Mesenchymal stem cell (in vitro differentiated cells and primary cell): ENCODE measurements around the gene HIPK1.

ENCODE experiments used
- DNase-seq: peaks from one replicate; pipeline ENCODE4 v3.0.0-alpha.2; 2013
- H2AFZ ChIP-seq: one replicate; pipeline ENCODE4 v1.6.1; 2013; ENCODE audit warnings: low read depth, mild to moderate bottlenecking, control low read depth, inconsistent platforms, low read length, moderate library complexity
- H2AK5ac ChIP-seq: 2 replicates; pipeline ENCODE4 v1.6.1; 2013; ENCODE audit warnings: low read length, moderate library complexity, mild to moderate bottlenecking, inconsistent platforms; ENCODE audit not compliant: severe bottlenecking
- H2BK120ac ChIP-seq: one replicate; pipeline ENCODE4 v1.6.1; 2013; ENCODE audit warnings: low read depth, mild to moderate bottlenecking, inconsistent platforms, low read length, moderate library complexity
- H2BK12ac ChIP-seq, 2 experiments: one replicate each; pipeline ENCODE4 v1.6.1; 2013; ENCODE audit warnings: inconsistent platforms in 2 of 2, low read length in 2 of 2, mild to moderate bottlenecking in 2 of 2, moderate library complexity in 2 of 2, control low read depth in 1 of 2
- H2BK15ac ChIP-seq: one replicate; pipeline ENCODE4 v1.6.1; 2013; ENCODE audit warnings: mild to moderate bottlenecking, low read depth, inconsistent platforms; ENCODE audit not compliant: poor library complexity, severe bottlenecking
- H2BK5ac ChIP-seq: 2 replicates; pipeline ENCODE4 v1.6.1; 2013; ENCODE audit warnings: low read depth, mild to moderate bottlenecking, low read length, control low read depth, inconsistent platforms; ENCODE audit not compliant: poor library complexity, severe bottlenecking
- H3K14ac ChIP-seq, 2 experiments: one replicate each; pipeline ENCODE4 v1.6.1; 2013; ENCODE audit warnings: inconsistent platforms in 2 of 2, low read length in 2 of 2, control low read depth in 1 of 2, mild to moderate bottlenecking in 1 of 2, moderate library complexity in 1 of 2
- H3K18ac ChIP-seq, 2 experiments: one replicate each; pipeline ENCODE4 v1.6.1; 2013; ENCODE audit warnings: inconsistent platforms in 2 of 2, low read length in 2 of 2, control low read depth in 1 of 2, low read depth in 1 of 2, mild to moderate bottlenecking in 1 of 2
- H3K23ac ChIP-seq, 2 experiments: one replicate each; pipeline ENCODE4 v1.6.1; 2013; ENCODE audit warnings: inconsistent platforms in 2 of 2, low read length in 2 of 2, mild to moderate bottlenecking in 2 of 2, moderate library complexity in 2 of 2, control low read depth in 1 of 2
- H3K27ac ChIP-seq: 2 replicates; pipeline ENCODE4 v1.5.1; 2013; ENCODE audit warnings: mild to moderate bottlenecking, moderate library complexity, low read length, control low read depth, inconsistent platforms; ENCODE audit not compliant: poor library complexity, severe bottlenecking
- H3K27me3 ChIP-seq, 2 experiments: 2 replicates each; pipeline versions ENCODE4 v1.6.1 to v1.7.0; 2013; ENCODE audit warnings: low read length in 2 of 2, mild to moderate bottlenecking in 2 of 2, moderate library complexity in 2 of 2, control low read depth in 1 of 2, inconsistent platforms in 1 of 2; ENCODE audit not compliant: control insufficient read depth in 1 of 2, insufficient read depth in 1 of 2
- H3K36me3 ChIP-seq, 2 experiments: 2 replicates each; pipeline versions ENCODE4 v1.6.1 to v1.7.0; 2013; ENCODE audit warnings: low read length in 2 of 2, control low read depth in 1 of 2, inconsistent platforms in 1 of 2, low read depth in 1 of 2, mild to moderate bottlenecking in 1 of 2; ENCODE audit not compliant: insufficient read depth in 2 of 2, control insufficient read depth in 1 of 2
- H3K4ac ChIP-seq, 2 experiments: one replicate each; pipeline ENCODE4 v1.6.1; 2013; ENCODE audit warnings: inconsistent platforms in 2 of 2, low read length in 2 of 2, mild to moderate bottlenecking in 2 of 2, moderate library complexity in 2 of 2, control low read depth in 1 of 2, low read depth in 1 of 2
- H3K4me1 ChIP-seq: 2 replicates; pipeline ENCODE4 v1.6.1; 2013; ENCODE audit warnings: low read depth, low read length, control low read depth; ENCODE audit not compliant: control insufficient read depth, insufficient read depth
- H3K4me2 ChIP-seq: 2 replicates; pipeline ENCODE4 v1.6.1; 2013; ENCODE audit warnings: low read length, mild to moderate bottlenecking, inconsistent platforms; ENCODE audit not compliant: poor library complexity, severe bottlenecking
- H3K4me3 ChIP-seq, 2 experiments: 2 replicates each; pipeline versions ENCODE4 v1.5.1 to v1.7.0; 2013; ENCODE audit warnings: low read length in 2 of 2, mild to moderate bottlenecking in 2 of 2, control low read depth in 1 of 2, low read depth in 1 of 2; ENCODE audit not compliant: insufficient read depth in 1 of 2
- H3K79me1 ChIP-seq: replicated peaks from 2 replicates; pipeline ENCODE4 v1.6.1; 2013; ENCODE audit warnings: mild to moderate bottlenecking, control low read depth, low read length, inconsistent platforms; ENCODE audit not compliant: poor library complexity, severe bottlenecking
- H3K9ac ChIP-seq: 2 replicates; pipeline ENCODE4 v1.7.0; 2013; ENCODE audit warnings: mild to moderate bottlenecking, low read length, moderate library complexity
- H3K9me3 ChIP-seq: 2 replicates; pipeline ENCODE4 v1.7.0; 2013; ENCODE audit warnings: mild to moderate bottlenecking, low read length; ENCODE audit not compliant: control insufficient read depth
- H4K8ac ChIP-seq: one replicate; pipeline ENCODE4 v1.6.1; 2013; ENCODE audit warnings: inconsistent platforms, mild to moderate bottlenecking, low read length, moderate library complexity
- H4K91ac ChIP-seq: one replicate; pipeline ENCODE4 v1.6.1; 2013; ENCODE audit warnings: mild to moderate bottlenecking, low read length, inconsistent platforms
- WGBS: methylation state at CpG from one replicate; pipeline ENCODE4 v1.1.7; 2013; ENCODE audit warnings: mixed read lengths; 5-methylcytosine and 5-hydroxymethylcytosine counted together

Gene HIPK1

DNA sequence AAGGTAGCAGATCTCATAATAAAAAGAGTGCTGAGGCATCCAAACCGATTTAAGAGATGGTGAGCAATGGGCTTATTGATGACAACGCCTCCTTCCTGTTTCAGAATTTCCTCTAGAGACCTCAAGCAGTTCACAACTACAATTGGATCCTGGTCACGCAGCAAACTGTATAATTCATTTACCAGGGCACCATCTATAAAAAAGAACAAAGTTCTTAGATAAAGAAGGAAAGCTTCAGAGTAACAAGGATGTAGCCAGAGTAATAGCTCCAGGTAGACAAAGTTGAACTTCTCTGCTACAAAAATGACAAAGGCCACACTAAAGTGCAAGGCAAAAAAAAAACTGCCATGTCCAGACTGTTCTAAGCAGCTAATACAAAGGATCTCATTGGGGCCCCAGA lies 27.9 kb upstream of the HIPK1 start:
- H3K27ac ChIP-seq, result no peak overlapping the region
- H4K8ac ChIP-seq, result no peak overlapping the region
- H3K9ac ChIP-seq, result no peak overlapping the region
- no peak overlapping the region for H2BK120ac ChIP-seq
- no peak for DNase-seq
- H3K4me3 ChIP-seq, result no peak overlapping the region
- H2AK5ac ChIP-seq, result no peak overlapping the region
- no peak overlapping the region for H2BK5ac ChIP-seq
- H3K36me3 ChIP-seq, result peaks cover 12 to 55% of the 10 kb centered on the region in 2 experiments
- H3K4me2 ChIP-seq, result no peak overlapping the region
- no peak overlapping the region for H3K23ac ChIP-seq
- H3K9me3 ChIP-seq, result no peaks in the 10 kb centered on the region
- no peak overlapping the region for H3K14ac ChIP-seq
- no peak overlapping the region for H2BK15ac ChIP-seq
- H3K4me1 ChIP-seq, result peaks cover 3% of the 10 kb centered on the region
- H3K18ac ChIP-seq, result no peak overlapping the region
- peaks cover 22% of the 10 kb centered on the region for H3K79me1 ChIP-seq
- H3K27me3 ChIP-seq, result no peaks in the 10 kb centered on the region
- no peak overlapping the region for H2AFZ ChIP-seq
- H2BK12ac ChIP-seq, result no peak overlapping the region
- H3K4ac ChIP-seq, result no peak overlapping the region
- 67% methylated on average over 2 of the region's 3 CpGs for WGBS
- H4K91ac ChIP-seq, result no peak overlapping the region

DNA sequence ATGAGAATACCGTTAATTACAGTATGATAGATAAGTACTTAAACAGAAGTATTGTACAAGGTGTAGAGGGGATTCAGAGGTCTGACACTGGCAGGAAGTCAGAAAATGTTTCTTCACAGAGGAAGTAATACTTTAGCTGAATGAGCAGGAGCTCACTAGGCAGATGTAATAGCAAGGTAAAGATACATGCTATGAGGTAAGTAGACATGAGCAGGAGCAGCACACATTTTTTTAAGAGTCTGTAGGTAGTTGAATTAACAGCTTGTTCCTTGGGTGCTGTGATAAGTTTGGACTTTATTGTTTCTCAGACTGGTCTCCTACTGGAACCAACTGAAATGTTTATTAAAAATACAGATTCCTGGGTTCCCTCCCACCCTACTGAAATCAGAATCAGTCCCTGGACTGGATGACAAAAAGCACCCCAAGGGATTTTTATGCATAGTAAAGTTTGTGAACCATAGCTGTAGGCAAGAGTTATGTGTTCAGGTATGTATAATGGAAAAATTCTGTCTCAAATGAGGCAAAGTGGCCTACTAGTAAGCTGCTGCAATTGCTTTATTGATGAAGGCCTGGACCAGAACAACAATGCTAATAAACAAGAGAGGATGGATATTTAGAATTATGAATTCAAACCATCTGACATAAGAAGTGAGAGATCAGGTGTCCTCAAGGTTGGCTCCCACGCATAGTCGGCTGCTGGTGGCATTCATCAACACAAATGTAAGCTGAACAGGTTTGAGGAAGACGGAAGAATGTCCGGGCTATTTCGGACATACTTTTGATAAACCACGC lies 25.4 kb upstream of the HIPK1 start:
- Histone ChIP-seq H3K36me3 (peaks cover 15 to 43% of the 10 kb centered on the region in 2 experiments), H3K9me3 (no peaks in the 10 kb centered on the region), H3K4me3 (peak overlapping the region; percentile 78 to 97), H3K18ac (no peak overlapping the region), H2BK12ac (no peak overlapping the region), H4K91ac (no peak overlapping the region), H3K4ac (peak overlapping the region in 1 of 2 experiments; percentile 89), H2BK5ac (no peak overlapping the region), H3K23ac (no peak overlapping the region), H3K14ac (no peak overlapping the region), H4K8ac (no peak overlapping the region), H2BK15ac (no peak overlapping the region), H3K27me3 (no peaks in the 10 kb centered on the region), H2AK5ac (no peak overlapping the region), H3K4me2 (peak overlapping the region; percentile 86), H3K79me1 (peaks cover 30% of the 10 kb centered on the region), H3K27ac (peak overlapping the region; percentile 97), H2AFZ (peak overlapping the region; percentile 79), H2BK120ac (no peak overlapping the region), H3K4me1 (peaks cover 6% of the 10 kb centered on the region), H3K9ac (peak overlapping the region; percentile 97)
- DNase-seq, result no peak
- 75% methylated on average over 6 of the region's 7 CpGs for WGBS

DNA sequence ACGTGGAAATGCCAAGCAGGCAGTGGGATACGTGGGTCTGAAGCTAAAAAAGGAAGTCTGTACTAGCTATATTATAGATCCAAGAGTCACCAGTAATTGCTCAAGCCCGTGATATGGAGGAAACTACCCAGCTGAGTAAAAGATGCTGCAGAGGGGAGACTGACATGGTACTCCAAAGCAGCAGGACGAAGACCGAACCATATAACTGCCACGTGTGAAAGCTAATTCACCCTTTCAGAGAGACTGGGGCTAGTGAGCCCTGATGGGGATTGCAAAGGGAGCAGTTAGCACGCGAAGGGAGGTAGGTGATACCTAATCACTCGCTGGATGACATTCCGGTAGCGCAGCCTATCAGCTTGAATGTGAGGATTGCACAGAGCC lies 24.8 kb upstream of the HIPK1 start:
- H3K36me3 ChIP-seq, result peaks cover 17 to 45% of the 10 kb centered on the region in 2 experiments

DNA sequence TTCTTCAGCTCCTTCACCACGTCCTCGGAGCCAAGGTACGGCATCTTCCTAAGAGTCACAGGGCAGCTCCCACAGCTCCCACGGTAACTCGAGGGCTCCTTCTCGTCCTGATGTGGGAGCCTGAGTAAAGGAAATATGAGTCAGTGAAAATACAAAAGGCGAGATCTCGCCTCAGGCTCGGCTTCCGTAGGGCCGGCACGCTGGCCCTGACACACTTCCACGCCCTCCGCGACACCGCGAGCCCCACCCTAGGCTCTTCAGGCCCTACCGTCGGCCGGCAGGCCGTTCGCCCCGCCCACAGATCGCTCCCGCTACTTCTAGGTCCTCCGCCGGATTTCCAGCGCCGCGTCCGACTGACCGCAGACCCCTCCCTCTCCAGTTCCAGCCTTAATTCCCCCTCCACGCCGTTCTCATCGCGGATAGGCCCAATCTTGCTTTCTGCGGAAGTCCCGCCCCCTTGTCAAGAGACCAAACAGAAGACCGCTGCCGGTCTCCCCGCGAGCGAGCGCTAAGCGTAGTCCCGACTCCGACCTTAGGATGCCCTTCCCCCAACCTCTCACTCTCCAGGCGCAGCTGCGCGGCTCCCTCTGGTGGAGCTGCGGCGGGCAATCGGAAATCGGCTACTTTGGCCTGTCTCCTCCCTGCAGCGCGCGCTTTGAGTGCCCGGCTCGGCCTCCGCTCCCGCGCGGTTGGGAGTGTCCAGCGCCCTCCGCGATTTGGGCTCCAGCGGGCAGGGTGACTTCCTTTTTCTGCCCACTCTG lies 24.3 kb upstream of the HIPK1 start, which contains the start of the genes AP4B1 and DCLRE1B:
Gene AP4B1 (minus strand): TSS at position 126 of the 761 bp plus-strand sequence. CDS start 82 bp downstream, at position 44.
Gene DCLRE1B (plus strand): TSS at position 653 of the 761 bp plus-strand sequence. CDS start 261 bp downstream, outside the sequence.
- Histone ChIP-seq H4K91ac (peak within 1 kb of the TSS; percentile 82), H3K4me3 (peak within 1 kb of the TSS; percentile 78 to 97), H2BK15ac (no peak within 1 kb of the TSS), H3K9me3 (no peaks in the 10 kb centered on the region), H3K27me3 (no peaks in the 10 kb centered on the region), H3K79me1 (peaks cover 26% of the 10 kb centered on the region), H2AK5ac (peak within 1 kb of the TSS; percentile 22), H3K4me2 (peak within 1 kb of the TSS; percentile 86), H3K23ac (peak within 1 kb of the TSS in 1 of 2 experiments; percentile 67), H3K36me3 (peaks cover 14 to 42% of the 10 kb centered on the region in 2 experiments), H3K4me1 (peaks cover 6% of the 10 kb centered on the region), H3K9ac (peak within 1 kb of the TSS; percentile 97), H3K18ac (peak within 1 kb of the TSS; percentile 90 to 95), H2BK5ac (peak within 1 kb of the TSS; percentile 59), H4K8ac (peak within 1 kb of the TSS; percentile 87), H2AFZ (peak within 1 kb of the TSS; percentile 79), H2BK120ac (no peak within 1 kb of the TSS), H3K4ac (peak within 1 kb of the TSS in 1 of 2 experiments; percentile 89), H2BK12ac (peak within 1 kb of the TSS in 1 of 2 experiments; percentile 66), H3K27ac (peak within 1 kb of the TSS; percentile 97), H3K14ac (peak within 1 kb of the TSS; percentile 80 to 98)
- peak; percentile 100 for DNase-seq
- WGBS, result under 1% methylated on average over 67 of the region's 67 CpGs

More for the DNA sequence above, 24.8 kb upstream of the HIPK1 start:
- DNase-seq, result no peak
- H3K27me3 ChIP-seq, result no peaks in the 10 kb centered on the region
- H2BK120ac ChIP-seq, result no peak overlapping the region
- peak overlapping the region; percentile 78 to 97 for H3K4me3 ChIP-seq
- peak overlapping the region; percentile 97 for H3K27ac ChIP-seq
- peak overlapping the region in 1 of 2 experiments; percentile 98 for H3K14ac ChIP-seq
- H3K18ac ChIP-seq, result peak overlapping the region; percentile 90 to 95
- peak overlapping the region; percentile 87 for H4K8ac ChIP-seq
- peak overlapping the region in 1 of 2 experiments; percentile 67 for H3K23ac ChIP-seq
- H3K9ac ChIP-seq, result peak overlapping the region; percentile 97
- peak overlapping the region in 1 of 2 experiments; percentile 66 for H2BK12ac ChIP-seq
- H3K9me3 ChIP-seq, result no peaks in the 10 kb centered on the region
- peak overlapping the region; percentile 82 for H4K91ac ChIP-seq
- H2BK15ac ChIP-seq, result no peak overlapping the region
- peaks cover 6% of the 10 kb centered on the region for H3K4me1 ChIP-seq
- H2BK5ac ChIP-seq, result peak overlapping the region; percentile 59
- H3K79me1 ChIP-seq, result peaks cover 27% of the 10 kb centered on the region
- H2AK5ac ChIP-seq, result peak overlapping the region; percentile 22
- H2AFZ ChIP-seq, result peak overlapping the region; percentile 79
- WGBS, result 6% methylated on average over 9 of the region's 11 CpGs
- H3K4ac ChIP-seq, result peak overlapping the region in 1 of 2 experiments; percentile 89
- peak overlapping the region; percentile 86 for H3K4me2 ChIP-seq
